ENCODE results near the gene DAZL.

GRCh38 chr3:16568532-16568931 is 36.7 kb downstream of the DAZL start:
- TF ChIP-seq POLR2AphosphoS5 (IDR thresholded peaks at IDR 0.05; ENCODE audit: low read depth, low read length), result no peak
- TF ChIP-seq CTCF (IDR thresholded peaks at IDR 0.05 in 2 of 3, conservative IDR thresholded peaks at IDR 0.05 in 1 of 3; ENCODE audit: borderline replicate concordance in 1 of 3, insufficient read depth in 1 of 3, low read depth in 2 of 3, low read length in 2 of 3), result no peak
- TF ChIP-seq CBX3 (IDR thresholded peaks at IDR 0.05; ENCODE audit: low read depth), result no peak
- no peak for TF ChIP-seq RAD21 (IDR thresholded peaks at IDR 0.05; ENCODE audit: low read depth)
- no peak for TF ChIP-seq SIN3A (IDR thresholded peaks at IDR 0.05; ENCODE audit: low read depth)
- TF ChIP-seq EZH2 (IDR thresholded peaks at IDR 0.05), result no peak
- TF ChIP-seq TCF7L2 (IDR thresholded peaks at IDR 0.05; ENCODE audit: borderline replicate concordance, extremely low read depth, insufficient read depth, insufficient read length), result no peak
- TF ChIP-seq REST (IDR thresholded peaks at IDR 0.05; ENCODE audit: low read depth), result no peak
- TF ChIP-seq SRF (IDR thresholded peaks at IDR 0.05; ENCODE audit: low read depth), result no peak
- no peak for TF ChIP-seq YY1 (IDR thresholded peaks at IDR 0.05; ENCODE audit: extremely low read depth, insufficient replicate concordance, low read depth, low read length)
- TF ChIP-seq POLR2A (IDR thresholded peaks at IDR 0.05; ENCODE audit: borderline replicate concordance, extremely low read depth, insufficient read depth, insufficient read length), result no peak
